Epithelial cell of esophagus (primary cell): Measurements from ENCODE around the gene GRIA1.

ENCODE experiments used
- DNase-seq: peaks from one replicate; pipeline ENCODE4 v3.0.0; 2010; ENCODE audit warnings: low read depth
- H3K4me3 ChIP-seq: 2 replicates; pipeline ENCODE4 v1.5.1; 2011; ENCODE audit warnings: mild to moderate bottlenecking, low read length, control low read depth
- CTCF ChIP-seq: IDR thresholded peaks from 2 replicates; pipeline ENCODE4 v1.5.1; 2011; ENCODE audit warnings: low read depth, mild to moderate bottlenecking, low read length, control low read depth, inconsistent platforms; ENCODE audit not compliant: insufficient read depth; ENCODE audit errors: missing control alignments

Gene GRIA1

GRCh38 chr5:153613672-153614071 is 123.2 kb downstream of the GRIA1 start:
- no peak for TF ChIP-seq CTCF
- no peak for DNase-seq
- H3K4me3 ChIP-seq, result no peak overlapping the region

- no peak for TF ChIP-seq CTCF
- peak; percentile 28 for DNase-seq
- no peak overlapping the region for H3K4me3 ChIP-seq
Observed at GRCh38 chr5:153617190-153617589, 126.7 kb downstream of the GRIA1 start.

GRCh38 chr5:153618307-153618706 is 127.8 kb downstream of the GRIA1 start:
- TF ChIP-seq CTCF, result no peak

GRCh38 chr5:153618867-153619266 is 128.4 kb downstream of the GRIA1 start:
- TF ChIP-seq CTCF, result no peak
- DNase-seq, result peak; percentile 23
- H3K4me3 ChIP-seq, result no peak overlapping the region

More at GRCh38 chr5:153618307-153618706, 127.8 kb downstream of the GRIA1 start:
- H3K4me3 ChIP-seq, result no peak overlapping the region
- peak; percentile 8 for DNase-seq

GRCh38 chr5:153619771-153620170 is 129.3 kb downstream of the GRIA1 start:
- TF ChIP-seq CTCF, result no peak
- peak; percentile 91 for DNase-seq
- no peak overlapping the region for H3K4me3 ChIP-seq

- H3K4me3 ChIP-seq, result no peak overlapping the region
- no peak for TF ChIP-seq CTCF
- DNase-seq, result no peak
Observed at GRCh38 chr5:153623124-153623523, 132.7 kb downstream of the GRIA1 start.

- H3K4me3 ChIP-seq, result no peak overlapping the region
- no peak for TF ChIP-seq CTCF
- DNase-seq, result peak; percentile 39
Observed at GRCh38 chr5:153623751-153624450, 133.4 kb downstream of the GRIA1 start.
